WI38 (cell line): ENCODE measurements around the gene CEMP1.

ENCODE experiments used
- H3K4me3 ChIP-seq: 2 replicates; pipeline ENCODE4 v1.5.1; 2011; ENCODE audit warnings: low read depth, mild to moderate bottlenecking, control low read depth, low read length
- CTCF ChIP-seq: IDR thresholded peaks from 2 replicates; pipeline ENCODE4 v1.5.1; 2012; ENCODE audit warnings: low read depth, mild to moderate bottlenecking, control low read depth, low read length

Gene CEMP1

GRCh38 chr16:2481676-2482075 is 49.5 kb downstream of the CEMP1 start:
- no peak for TF ChIP-seq CTCF
- no peak overlapping the region for H3K4me3 ChIP-seq

GRCh38 chr16:2480948-2481347 is 50.3 kb downstream of the CEMP1 start:
- TF ChIP-seq CTCF = no peak
- no peak overlapping the region for H3K4me3 ChIP-seq
